HepG2 (cell line): ENCODE measurements around the gene PYGB. TPM values are rescaled to one million over a fixed set of nuclear protein-coding genes. Genes with fewer than 3 reads are reported as not detected.

ENCODE experiments used
- ATAC-seq: fragments of 200-7000 bp; cut with Tn5 transposase; 3 replicates; pipeline ENCODE4 v1.9.1; 2020; ENCODE audit warnings: mild to moderate bottlenecking, moderate library complexity
- BruUV-seq: library from RNA; stranded (reverse); fragments of 400-500 nt; replicated peaks from 2 replicates; lab custom pipeline; 2021; lab: Mats Ljungman, UMichigan
- CTCF ChIA-PET: fragments of 300-600 bp; formaldehyde crosslinking; extraction: SDS; loops from one replicate; lab custom pipeline; 2021; ENCODE audit warnings: low total read pairs, inconsistent platforms, low intra/inter-chr PET ratio; lab: Yijun Ruan, JAX
- POLR2A ChIA-PET: fragments of 350-600 bp; sonication (Branson Sonifier 250); formaldehyde crosslinking; loops from one replicate; lab custom pipeline; 2020; ENCODE audit warnings: antibody characterized with exemption, inconsistent platforms; lab: Yijun Ruan, JAX
- DNase-seq: peaks from one replicate; pipeline ENCODE4 v3.0.0-alpha.2; 2015; ENCODE audit warnings: low spot score
- FAIRE-seq: peaks from 3 replicates; lab custom pipeline; 2011; peaks lifted over from hg19 to GRCh38; lab: Jason Lieb, UNC
- H2AFZ ChIP-seq: one replicate; pipeline ENCODE4 v1.6.1; 2011; ENCODE audit warnings: low read length, inconsistent platforms
- H3K27ac ChIP-seq: fragments of 300-600 bp; 3 replicates; pipeline ENCODE4 v1.8.0; 2011; ENCODE audit warnings: mixed run types, mild to moderate bottlenecking, mixed read lengths, low read length, inconsistent platforms; ENCODE audit not compliant: insufficient read depth; ENCODE audit errors: extremely low read length
- H3K27me3 ChIP-seq, 2 experiments: fragments of 200-600 bp in 1 of 2; 2 replicates in 1 of 2; 3 replicates in 1 of 2; pipeline versions ENCODE4 v1.6.0 to v1.8.0; 2011; ENCODE audit warnings: low read length in 2 of 2, mild to moderate bottlenecking in 2 of 2, moderate library complexity in 2 of 2, inconsistent platforms in 1 of 2; ENCODE audit not compliant: insufficient read depth in 2 of 2, control insufficient read depth in 1 of 2
- H3K36me3 ChIP-seq, 2 experiments: fragments of 200-600 bp in 1 of 2; replicated peaks in 1 of 2; 2 replicates in 1 of 2; 3 replicates in 1 of 2; pipeline versions ENCODE4 v1.5.1 to v1.8.0; 2011; ENCODE audit warnings: low read length in 2 of 2, inconsistent platforms in 1 of 2; ENCODE audit not compliant: insufficient read depth in 2 of 2, control insufficient read depth in 1 of 2
- H3K4me1 ChIP-seq: 2 replicates; pipeline ENCODE4 v1.5.1; 2012; ENCODE audit warnings: low read length, inconsistent platforms; ENCODE audit not compliant: insufficient read depth
- H3K4me2 ChIP-seq: 2 replicates; pipeline ENCODE4 v1.6.0; 2011; ENCODE audit warnings: low read depth, low read length, inconsistent platforms
- H3K4me3 ChIP-seq, 3 experiments: fragments of 200-600 bp in 1 of 3; sonication (generic), shearing (Covaris generic) in 1 of 3; replicated peaks in 1 of 3; 2 replicates each; pipeline ENCODE4 v1.5.1; 2011 to 2016; ENCODE audit warnings: low read length in 3 of 3, inconsistent platforms in 2 of 3, low read depth in 2 of 3, mild to moderate bottlenecking in 2 of 3, control low read depth in 1 of 3, mixed read lengths in 1 of 3; ENCODE audit not compliant: insufficient read depth in 1 of 3
- H3K79me2 ChIP-seq: one replicate; pipeline ENCODE4 v1.6.1; 2011; ENCODE audit warnings: low read length, inconsistent platforms; ENCODE audit not compliant: insufficient read depth
- H3K9ac ChIP-seq: 2 replicates; pipeline ENCODE4 v1.6.0; 2011; ENCODE audit warnings: mild to moderate bottlenecking, low read depth, low read length, inconsistent platforms; ENCODE audit not compliant: insufficient read depth
- H3K9me3 ChIP-seq: 2 replicates; pipeline ENCODE4 v1.5.1; 2012; ENCODE audit warnings: mild to moderate bottlenecking, low read length
- H4K20me1 ChIP-seq: 2 replicates; pipeline ENCODE4 v1.6.0; 2011; ENCODE audit warnings: inconsistent platforms, mild to moderate bottlenecking, low read length, moderate library complexity; ENCODE audit not compliant: insufficient read depth
- FOSL2 ChIP-seq: sonication (generic); formaldehyde crosslinking; IDR thresholded peaks from 2 replicates; pipeline ENCODE4 v1.4.0; 2020; ENCODE audit warnings: missing genetic modification reagents
- NBN ChIP-seq: fragments of 450-650 bp; conservative IDR thresholded peaks from 2 replicates; pipeline ENCODE4 v1.6.1; 2017
- PBX2 ChIP-seq: IDR thresholded peaks from 2 replicates; pipeline ENCODE4 v1.6.1; 2016; ENCODE audit warnings: control low read depth
- SMC3 ChIP-seq: IDR thresholded peaks from 2 replicates; pipeline ENCODE4 v1.6.1; 2011; ENCODE audit warnings: low read length, improper control_type of control experiment
- TAF1 ChIP-seq: sonication (generic); formaldehyde crosslinking; IDR thresholded peaks from 2 replicates; pipeline ENCODE4 v1.4.0; 2020; ENCODE audit warnings: missing genetic modification reagents
- ZBTB38 ChIP-seq: sonication (generic); formaldehyde crosslinking; IDR thresholded peaks from 2 replicates; pipeline ENCODE4 v1.5.1; 2020; ENCODE audit warnings: mild to moderate bottlenecking, missing genetic modification reagents
- ZBTB7A ChIP-seq: sonication (generic); formaldehyde crosslinking; IDR thresholded peaks from 2 replicates; pipeline ENCODE4 v1.8.0; 2022; ENCODE audit warnings: mild to moderate bottlenecking, missing genetic modification reagents
- ZNF121 ChIP-seq: sonication (generic); formaldehyde crosslinking; IDR thresholded peaks from 2 replicates; pipeline ENCODE4 v1.5.0; 2020; ENCODE audit warnings: mild to moderate bottlenecking, missing genetic modification reagents
- ZNF343 ChIP-seq: sonication (generic); formaldehyde crosslinking; IDR thresholded peaks from 2 replicates; pipeline ENCODE4 v1.4.0; 2020; ENCODE audit warnings: mild to moderate bottlenecking, missing genetic modification reagents
- ZNF563 ChIP-seq: sonication (generic); formaldehyde crosslinking; IDR thresholded peaks from 2 replicates; pipeline ENCODE4 v1.8.0; 2022; ENCODE audit warnings: mild to moderate bottlenecking, moderate library complexity, missing genetic modification reagents
- ZNF646 ChIP-seq: sonication (generic); formaldehyde crosslinking; IDR thresholded peaks from 2 replicates; pipeline ENCODE4 v1.9.0; 2021; ENCODE audit warnings: mild to moderate bottlenecking, missing genetic modification reagents
- ZNF839 ChIP-seq: sonication (generic); formaldehyde crosslinking; IDR thresholded peaks from 2 replicates; pipeline ENCODE4 v1.4.0; 2020; ENCODE audit warnings: missing genetic modification reagents, mild to moderate bottlenecking, borderline replicate concordance
- WGBS: methylation state at CpG from one replicate; pipeline ENCODE4 v1.1.6; 2017; ENCODE audit warnings: low lambda C conversion rate; 5-methylcytosine and 5-hydroxymethylcytosine counted together
- in situ Hi-C: cut with HindIII; loops from 2 replicates; pipeline ENCODE4 v1.10.0; 2017; ENCODE audit warnings: low pct_unique_long_range_greater_than_20kb; ENCODE audit not compliant: extremely low pct_ligation_motif_present
- intact Hi-C: fragments of 100-400 bp; cut with micrococcal nuclease; formaldehyde crosslinking; loops from one replicate; pipeline ENCODE4 v1.10.0; 2022; ENCODE audit not compliant: unreplicated experiment
- polyA plus RNA-seq, 8 experiments: library from polyadenylated mRNA; depleted of rRNA in 3 of 8; stranded (reverse) in 7 of 8; unstranded in 1 of 8; fragments of >200 nt; fragmentation: Illumina TruSeq in 4 of 8; extraction: Trizol in 4 of 8; gene quantifications; 2 replicates each; pipeline versions ENCODE4 v1.2.1 to v1.2.3, GENCODE V29; 2011 to 2016; ENCODE audit warnings: low read depth in 4 of 8, missing spikeins in 1 of 8, mixed read lengths in 1 of 8; ENCODE audit not compliant: insufficient read depth in 1 of 8
- total RNA-seq, 5 experiments: library from RNA; depleted of rRNA; stranded (reverse); fragments of >200 nt; fragmentation: Illumina TruSeq; extraction: Trizol; gene quantifications; 2 replicates each; pipeline ENCODE4 v1.2.3, GENCODE V29; 2016; ENCODE audit warnings: low read depth in 1 of 5
- TF ChIP-seq, protein P1 (sequence below): IDR thresholded peaks from 2 replicates; pipeline ENCODE4 v1.6.1; 2016

Gene PYGB
- total and polyA plus RNA-seq, 2 of the 13 experiments (the other 11 are each of a cell fraction or from before 2014, with no cell fraction given) = 24.2 to 86.3 TPM

DNA sequence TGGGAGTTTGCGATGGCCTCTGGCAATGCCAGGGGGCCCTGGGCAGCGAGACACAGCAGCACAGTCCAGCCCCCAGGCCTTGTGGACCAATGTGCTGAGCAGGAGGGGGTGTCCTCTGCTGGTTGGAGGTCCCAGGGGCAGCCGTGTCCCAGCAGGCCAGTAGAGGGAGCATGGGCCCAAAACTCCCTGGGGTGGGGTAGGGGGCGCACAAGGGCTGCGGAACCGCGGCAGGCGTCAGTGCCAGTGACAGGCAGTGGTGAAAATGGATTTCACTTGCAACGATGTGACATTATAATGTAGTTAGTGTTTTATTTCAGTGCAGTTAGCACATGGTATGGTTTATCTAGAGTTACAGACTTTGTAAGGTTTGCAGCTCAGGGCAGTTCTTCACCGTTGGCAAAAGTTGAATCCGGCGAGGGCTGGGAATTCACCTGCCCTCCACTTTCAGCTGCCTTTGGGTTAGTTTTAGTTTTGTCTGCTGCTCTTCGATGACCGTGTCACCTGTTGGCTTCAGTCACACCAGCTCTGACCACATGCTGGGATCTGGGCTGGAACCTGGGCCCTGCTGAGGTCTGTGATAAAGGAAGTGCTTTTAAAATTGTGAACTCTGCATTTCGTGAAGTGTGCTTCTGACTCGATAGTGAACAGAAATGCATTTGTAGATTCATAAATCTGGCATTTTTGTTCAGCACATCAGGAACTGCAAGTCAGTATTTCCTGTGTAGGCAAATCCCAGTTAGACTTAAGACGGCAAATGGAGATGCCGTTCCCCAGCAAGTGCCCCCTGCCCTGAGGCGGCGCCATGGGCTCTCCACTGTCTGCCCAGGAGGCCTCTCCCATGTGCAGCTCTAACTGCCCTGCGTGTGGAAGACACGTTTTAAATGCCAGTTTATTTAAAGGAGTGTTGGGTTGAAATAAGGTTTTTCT lies 46.8 kb downstream of the PYGB start:
- Histone ChIP-seq H3K4me3 (no peak overlapping the region), H3K27ac (no peak overlapping the region), H3K9me3 (no peaks in the 10 kb centered on the region), H3K79me2 (no peaks in the 10 kb centered on the region), H2AFZ (no peak overlapping the region), H3K36me3 (peaks cover 14 to 19% of the 10 kb centered on the region in 2 experiments), H4K20me1 (no peaks in the 10 kb centered on the region), H3K4me1 (0 out of 2 replicates have a peak, but pooled peaks cover 5% of the 10 kb centered on the region), H3K4me2 (no peak overlapping the region), H3K9ac (no peak overlapping the region), H3K27me3 (no peaks in the 10 kb centered on the region)
- FAIRE-seq (peak; percentile 99), DNase-seq (peak; percentile 82), ATAC-seq (peak; percentile 90)
- ChIA-PET CTCF (interaction anchor here (0.8 to 6.9 kb wide), 6 partner anchors 15 to 300 kb away, joined by 3 to 157 read pairs (median 8); no protein-coding TSS in a partner anchor), POLR2A (interaction anchor here (1.5 to 1.7 kb wide), 3 partner anchors 104 to 113 kb away, joined by 4 to 8 read pairs (median 6); partner anchors contain the start of gene GINS1)
- in situ Hi-C loops = loop anchor here (5.0 to 10.0 kb wide), 2 partner anchors 103 to 300 kb away; partner anchors contain the start of gene APMAP
- BruUV-seq = no TSS peak
- intact Hi-C loops = loop anchor here (5.0 to 10.0 kb wide), 2 partner anchors 100 to 302 kb away; partner anchors contain the start of genes ABHD12 and APMAP
- WGBS = 62% methylated on average over 22 of the region's 22 CpGs
- TF ChIP-seq FOSL2 (CRISPR knock-in tag) (peak; percentile 67; the same call in 1 of the 2 replicates), ZNF121 (no peak), ZBTB7A (CRISPR knock-in tag) (no peak), ZNF646 (CRISPR knock-in tag) (no peak), SMC3 (peak; percentile 79; the same call in 1 of the 2 replicates), ZBTB38 (CRISPR knock-in tag) (peak; percentile 95), ZNF563 (CRISPR knock-in tag) (no peak), NBN (no peak), TAF1 (no peak), ZNF839 (CRISPR knock-in tag) (no peak), PBX2 (no peak), ZNF343 (CRISPR knock-in tag) (no peak)
- TF ChIP-seq, protein P1, sequence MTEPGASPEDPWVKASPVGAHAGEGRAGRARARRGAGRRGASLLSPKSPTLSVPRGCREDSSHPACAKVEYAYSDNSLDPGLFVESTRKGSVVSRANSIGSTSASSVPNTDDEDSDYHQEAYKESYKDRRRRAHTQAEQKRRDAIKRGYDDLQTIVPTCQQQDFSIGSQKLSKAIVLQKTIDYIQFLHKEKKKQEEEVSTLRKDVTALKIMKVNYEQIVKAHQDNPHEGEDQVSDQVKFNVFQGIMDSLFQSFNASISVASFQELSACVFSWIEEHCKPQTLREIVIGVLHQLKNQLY = no peak
